HEK293 (cell line): ENCODE measurements around the gene TKTL1.

Experiments
- FEZF1 ChIP-seq: fragments of 450-650 bp; formaldehyde crosslinking; IDR thresholded peaks from 2 replicates; pipeline ENCODE4 v1.5.1; 2016; ENCODE audit warnings: missing biosample characterization, missing genetic modification characterization
- HOXD13 ChIP-seq: sonication (generic); formaldehyde crosslinking; IDR thresholded peaks from 2 replicates; pipeline ENCODE4 v1.8.0; 2022; ENCODE audit warnings: missing genetic modification reagents, borderline replicate concordance
- KLF9 ChIP-seq: fragments of 450-650 bp; formaldehyde crosslinking; IDR thresholded peaks from 2 replicates; pipeline ENCODE4 v1.5.1; 2016; ENCODE audit warnings: missing biosample characterization, missing genetic modification characterization, low read depth
- PRDM1 ChIP-seq: fragments of 450-650 bp; formaldehyde crosslinking; IDR thresholded peaks from 2 replicates; pipeline ENCODE4; 2016; ENCODE audit warnings: missing biosample characterization, missing genetic modification characterization
- REST ChIP-seq: fragments of 450-650 bp; formaldehyde crosslinking; IDR thresholded peaks from 2 replicates; pipeline ENCODE4 v1.5.1; 2016; ENCODE audit warnings: missing biosample characterization, missing genetic modification characterization
- SCRT1 ChIP-seq: fragments of 450-650 bp; formaldehyde crosslinking; IDR thresholded peaks from 2 replicates; pipeline ENCODE4 v1.5.1; 2016; ENCODE audit warnings: missing biosample characterization, missing genetic modification characterization, borderline replicate concordance
- TCF7L2 ChIP-seq: IDR thresholded peaks from 2 replicates; pipeline ENCODE4 v1.6.1; 2011; ENCODE audit warnings: low read depth, mild to moderate bottlenecking, inconsistent platforms, low read length, moderate library complexity, borderline replicate concordance
- TSHZ1 ChIP-seq: fragments of 450-650 bp; formaldehyde crosslinking; IDR thresholded peaks from 2 replicates; pipeline ENCODE4 v1.5.1; 2016; ENCODE audit warnings: missing biosample characterization, missing genetic modification characterization, borderline replicate concordance
- ZBTB48 ChIP-seq: fragments of 450-650 bp; formaldehyde crosslinking; IDR thresholded peaks from 2 replicates; pipeline ENCODE4 v1.5.1; 2016; ENCODE audit warnings: missing biosample characterization, missing genetic modification characterization
- ZEB2 ChIP-seq: fragments of 450-650 bp; formaldehyde crosslinking; IDR thresholded peaks from 2 replicates; pipeline ENCODE4 v1.5.1; 2016; ENCODE audit warnings: missing biosample characterization, missing genetic modification characterization
- ZNF157 ChIP-seq: fragments of 450-650 bp; formaldehyde crosslinking; IDR thresholded peaks from 2 replicates; pipeline ENCODE4 v1.5.1; 2016; ENCODE audit warnings: missing biosample characterization, missing genetic modification characterization
- ZNF174 ChIP-seq: fragments of 450-650 bp; formaldehyde crosslinking; IDR thresholded peaks from 2 replicates; pipeline ENCODE4 v1.5.0; 2017; ENCODE audit warnings: missing biosample characterization, mild to moderate bottlenecking, missing genetic modification characterization
- ZNF2 ChIP-seq: fragments of 450-650 bp; formaldehyde crosslinking; IDR thresholded peaks from 2 replicates; pipeline ENCODE4 v1.5.1; 2016; ENCODE audit warnings: missing biosample characterization, missing genetic modification characterization
- ZNF24 ChIP-seq: fragments of 450-650 bp; formaldehyde crosslinking; IDR thresholded peaks from 2 replicates; pipeline ENCODE4 v1.5.1; 2016; ENCODE audit warnings: missing biosample characterization, missing genetic modification characterization
- ZNF248 ChIP-seq: fragments of 450-650 bp; formaldehyde crosslinking; IDR thresholded peaks from 2 replicates; pipeline ENCODE4 v1.5.1; 2017; ENCODE audit warnings: missing biosample characterization, missing genetic modification characterization
- ZNF335 ChIP-seq: fragments of 450-650 bp; formaldehyde crosslinking; conservative IDR thresholded peaks from 2 replicates; pipeline ENCODE4 v1.5.1; 2016; ENCODE audit warnings: missing biosample characterization, missing genetic modification characterization
- ZNF341 ChIP-seq: fragments of 450-650 bp; formaldehyde crosslinking; IDR thresholded peaks from 2 replicates; pipeline ENCODE4; 2016; ENCODE audit warnings: low read depth, missing biosample characterization, missing genetic modification characterization
- ZNF366 ChIP-seq: fragments of 450-650 bp; formaldehyde crosslinking; conservative IDR thresholded peaks from 2 replicates; pipeline ENCODE4 v1.5.1; 2016; ENCODE audit warnings: missing biosample characterization, missing genetic modification characterization
- ZNF391 ChIP-seq: fragments of 450-650 bp; formaldehyde crosslinking; IDR thresholded peaks from 2 replicates; pipeline ENCODE4 v1.5.1; 2016; ENCODE audit warnings: low read depth, missing biosample characterization, missing genetic modification characterization, borderline replicate concordance
- ZNF394 ChIP-seq: fragments of 450-650 bp; formaldehyde crosslinking; IDR thresholded peaks from 2 replicates; pipeline ENCODE4 v1.5.1; 2016; ENCODE audit warnings: missing biosample characterization, missing genetic modification characterization, mild to moderate bottlenecking, moderate library complexity, borderline replicate concordance
- ZNF404 ChIP-seq: fragments of 450-650 bp; formaldehyde crosslinking; IDR thresholded peaks from 2 replicates; pipeline ENCODE4 v1.5.1; 2017; ENCODE audit warnings: missing biosample characterization, missing genetic modification characterization
- ZNF48 ChIP-seq: fragments of 450-650 bp; formaldehyde crosslinking; IDR thresholded peaks from 2 replicates; pipeline ENCODE4 v1.5.1; 2016; ENCODE audit warnings: missing biosample characterization, missing genetic modification characterization
- ZNF530 ChIP-seq: fragments of 450-650 bp; formaldehyde crosslinking; IDR thresholded peaks from 2 replicates; pipeline ENCODE4 v1.5.1; 2016; ENCODE audit warnings: low read depth, missing biosample characterization, missing genetic modification characterization
- ZNF658 ChIP-seq: fragments of 450-650 bp; formaldehyde crosslinking; IDR thresholded peaks from 2 replicates; pipeline ENCODE4; 2016; ENCODE audit warnings: missing biosample characterization, missing genetic modification characterization
- ZNF707 ChIP-seq: fragments of 450-650 bp; formaldehyde crosslinking; IDR thresholded peaks from 2 replicates; pipeline ENCODE4 v1.5.1; 2016; ENCODE audit warnings: missing biosample characterization, missing genetic modification characterization
- ZNF768 ChIP-seq: fragments of 450-650 bp; formaldehyde crosslinking; IDR thresholded peaks from 2 replicates; pipeline ENCODE4 v1.5.1; 2018; ENCODE audit warnings: missing biosample characterization, mild to moderate bottlenecking, missing genetic modification characterization
- ZNF785 ChIP-seq: fragments of 450-650 bp; formaldehyde crosslinking; IDR thresholded peaks from 2 replicates; pipeline ENCODE4 v1.5.1; 2016; ENCODE audit warnings: missing biosample characterization, missing genetic modification characterization
- ZSCAN23 ChIP-seq: fragments of 450-650 bp; formaldehyde crosslinking; IDR thresholded peaks from 2 replicates; pipeline ENCODE4 v1.5.1; 2016; ENCODE audit warnings: missing biosample characterization, missing genetic modification characterization
- ZXDB ChIP-seq: fragments of 450-650 bp; formaldehyde crosslinking; IDR thresholded peaks from 2 replicates; pipeline ENCODE4 v1.5.1; 2016; ENCODE audit warnings: missing biosample characterization, missing genetic modification characterization
- TF ChIP-seq, protein P1 (sequence below): fragments of 450-650 bp; formaldehyde crosslinking; conservative IDR thresholded peaks from 2 replicates; pipeline ENCODE4 v1.5.1; 2016; ENCODE audit warnings: low read depth, missing biosample characterization, missing genetic modification characterization

Gene TKTL1

DNA sequence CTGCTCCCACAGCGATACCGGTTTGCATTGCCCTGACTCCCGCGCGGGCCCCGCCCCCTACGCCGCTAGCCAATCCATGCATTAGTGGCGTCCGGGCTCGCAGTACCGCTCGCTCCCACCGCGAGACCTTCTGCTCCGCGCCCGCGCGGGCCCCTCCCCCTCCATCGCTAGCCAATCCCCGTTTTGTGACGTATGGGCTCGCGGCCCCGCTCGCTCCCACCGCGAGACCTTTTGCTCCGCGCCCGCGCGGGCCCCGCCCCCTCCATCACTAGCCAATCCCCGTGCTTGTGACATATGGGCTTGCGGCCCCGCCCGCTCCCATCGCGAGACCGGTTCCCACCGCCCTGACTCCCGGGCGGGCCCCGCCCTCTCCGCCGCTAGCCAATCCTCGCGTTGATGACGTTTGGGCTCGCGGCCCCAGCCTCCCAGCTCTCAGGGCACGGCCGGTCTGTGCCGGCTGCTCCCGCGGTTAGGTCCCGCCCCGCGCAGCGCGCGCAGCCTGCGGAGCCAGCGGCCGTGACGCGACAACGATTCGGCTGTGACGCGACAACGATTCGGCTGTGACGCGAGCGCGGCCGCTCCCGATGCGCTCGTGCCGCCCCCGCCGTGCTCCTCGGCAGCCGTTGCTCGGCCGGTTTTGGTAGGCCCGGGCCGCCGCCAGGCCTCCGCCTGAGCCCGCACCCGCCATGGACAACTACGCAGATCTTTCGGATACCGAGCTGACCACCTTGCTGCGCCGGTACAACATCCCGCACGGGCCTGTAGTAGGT is 83.4 kb downstream of the TKTL1 start, which contains the start of gene EMD (continued):
- TF ChIP-seq ZNF48 (tag by site-specific recombination) = no peak
- TF ChIP-seq ZSCAN23 (tag by site-specific recombination) = no peak
- no peak for TF ChIP-seq ZNF404
- TF ChIP-seq ZEB2 (tag by site-specific recombination) = peak; percentile 84
- TF ChIP-seq ZNF785 (tag by site-specific recombination) = no peak
- TF ChIP-seq PRDM1 = no peak
- TF ChIP-seq ZNF768 (tag by site-specific recombination) = no peak
- no peak for TF ChIP-seq ZNF394 (tag by site-specific recombination)
- TF ChIP-seq ZNF335 = no peak
- no peak for TF ChIP-seq ZNF174 (tag by site-specific recombination)
- no peak for TF ChIP-seq ZNF157 (tag by site-specific recombination)
- no peak for TF ChIP-seq FEZF1
- TF ChIP-seq ZNF24 (tag by site-specific recombination) = no peak
- TF ChIP-seq ZNF707 (tag by site-specific recombination) = no peak
- TF ChIP-seq HOXD13 (CRISPR knock-in tag) = no peak
- TF ChIP-seq ZNF530 (tag by site-specific recombination) = no peak
- TF ChIP-seq ZNF2 (tag by site-specific recombination) = no peak
- TF ChIP-seq ZNF248 (tag by site-specific recombination) = no peak
- no peak for TF ChIP-seq REST
- no peak for TF ChIP-seq TCF7L2
- TF ChIP-seq ZNF366 (tag by site-specific recombination) = no peak
- TF ChIP-seq SCRT1 (tag by site-specific recombination) = no peak
- TF ChIP-seq ZBTB48 (tag by site-specific recombination) = no peak
- TF ChIP-seq KLF9 = peak; percentile 93
- TF ChIP-seq, protein P1, sequence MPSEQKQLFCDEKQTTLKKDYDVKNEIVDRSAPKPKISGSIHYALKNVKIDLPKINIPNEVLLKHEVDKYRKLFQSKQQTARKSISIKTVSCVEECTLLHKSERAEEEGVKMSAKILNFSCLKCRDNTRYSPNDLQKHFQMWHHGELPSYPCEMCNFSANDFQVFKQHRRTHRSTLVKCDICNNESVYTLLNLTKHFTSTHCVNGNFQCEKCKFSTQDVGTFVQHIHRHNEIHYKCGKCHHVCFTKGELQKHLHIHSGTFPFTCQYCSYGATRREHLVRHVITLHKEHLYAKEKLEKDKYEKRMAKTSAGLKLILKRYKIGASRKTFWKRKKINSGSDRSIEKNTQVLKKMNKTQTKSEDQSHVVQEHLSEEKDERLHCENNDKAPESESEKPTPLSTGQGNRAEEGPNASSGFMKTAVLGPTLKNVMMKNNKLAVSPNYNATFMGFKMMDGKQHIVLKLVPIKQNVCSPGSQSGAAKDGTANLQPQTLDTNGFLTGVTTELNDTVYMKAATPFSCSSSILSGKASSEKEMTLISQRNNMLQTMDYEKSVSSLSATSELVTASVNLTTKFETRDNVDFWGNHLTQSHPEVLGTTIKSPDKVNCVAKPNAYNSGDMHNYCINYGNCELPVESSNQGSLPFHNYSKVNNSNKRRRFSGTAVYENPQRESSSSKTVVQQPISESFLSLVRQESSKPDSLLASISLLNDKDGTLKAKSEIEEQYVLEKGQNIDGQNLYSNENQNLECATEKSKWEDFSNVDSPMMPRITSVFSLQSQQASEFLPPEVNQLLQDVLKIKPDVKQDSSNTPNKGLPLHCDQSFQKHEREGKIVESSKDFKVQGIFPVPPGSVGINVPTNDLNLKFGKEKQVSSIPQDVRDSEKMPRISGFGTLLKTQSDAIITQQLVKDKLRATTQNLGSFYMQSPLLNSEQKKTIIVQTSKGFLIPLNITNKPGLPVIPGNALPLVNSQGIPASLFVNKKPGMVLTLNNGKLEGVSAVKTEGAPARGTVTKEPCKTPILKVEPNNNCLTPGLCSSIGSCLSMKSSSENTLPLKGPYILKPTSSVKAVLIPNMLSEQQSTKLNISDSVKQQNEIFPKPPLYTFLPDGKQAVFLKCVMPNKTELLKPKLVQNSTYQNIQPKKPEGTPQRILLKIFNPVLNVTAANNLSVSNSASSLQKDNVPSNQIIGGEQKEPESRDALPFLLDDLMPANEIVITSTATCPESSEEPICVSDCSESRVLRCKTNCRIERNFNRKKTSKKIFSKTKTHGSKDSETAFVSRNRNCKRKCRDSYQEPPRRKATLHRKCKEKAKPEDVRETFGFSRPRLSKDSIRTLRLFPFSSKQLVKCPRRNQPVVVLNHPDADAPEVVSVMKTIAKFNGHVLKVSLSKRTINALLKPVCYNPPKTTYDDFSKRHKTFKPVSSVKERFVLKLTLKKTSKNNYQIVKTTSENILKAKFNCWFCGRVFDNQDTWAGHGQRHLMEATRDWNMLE = no peak
- 0 out of 2 replicates have a peak, but pooled peaks have one; percentile 7 for TF ChIP-seq ZXDB
- no peak for TF ChIP-seq ZNF658 (tag by site-specific recombination)
- peak; percentile 80 for TF ChIP-seq ZNF341 (tag by site-specific recombination)
- TF ChIP-seq TSHZ1 (tag by site-specific recombination) = no peak
- TF ChIP-seq ZNF391 (tag by site-specific recombination) = no peak
